Left ventricle myocardium inferior (tissue), 1 donor: Measurements from ENCODE around the gene PER2. TPM values are rescaled to one million over a fixed set of nuclear protein-coding genes. Genes with fewer than 3 reads are reported as not detected.
A peak's percentile ranks its signal among the peaks of the same experiment; 100 is the strongest.

Experiments used
- DNase-seq: peaks from one replicate; pipeline ENCODE4 v3.0.0-alpha.2; 2020
- H3K27ac ChIP-seq: fragments of 200-600 bp; replicated peaks from 2 replicates; pipeline ENCODE4 v1.8.0; 2021
- H3K27me3 ChIP-seq: fragments of 200-600 bp; 2 replicates; pipeline ENCODE4 v1.8.0; 2021; ENCODE audit warnings: low read depth
- H3K36me3 ChIP-seq: fragments of 200-600 bp; 2 replicates; pipeline ENCODE4 v1.8.0; 2021
- H3K4me1 ChIP-seq: fragments of 200-600 bp; 2 replicates; pipeline ENCODE4 v1.8.0; 2021
- H3K4me3 ChIP-seq: fragments of 200-600 bp; 2 replicates; pipeline ENCODE4 v1.8.0; 2021; ENCODE audit warnings: mild to moderate bottlenecking, moderate library complexity
- H3K9me3 ChIP-seq: fragments of 200-600 bp; replicated peaks from 2 replicates; pipeline ENCODE4 v1.8.0; 2021
- CTCF ChIP-seq: fragments of 200-600 bp; IDR thresholded peaks from 2 replicates; pipeline ENCODE4 v1.8.0; 2021; ENCODE audit warnings: antibody characterized with exemption, mild to moderate bottlenecking, borderline replicate concordance
- intact Hi-C: fragments of 100-400 bp; cut with micrococcal nuclease; formaldehyde crosslinking; loops from one replicate; pipeline ENCODE4 v1.11.0; 2022
- total RNA-seq: library from RNA; stranded (reverse); fragmentation: NEBNext Ultra II Directional; extraction: Animal tissue kit (Norgen Biotek cat#: 25700); gene quantifications from one replicate; pipeline ENCODE4 v1.2.1, GENCODE V29; 2021
- donor health status: DM: no; HTN: yes; CAD: no; lungs with severe emphysema.

The PER2 gene
- total RNA-seq, 1 donor from 2014 or later: 3.4 TPM

- intact Hi-C loops: no loop called here
- DNase-seq: no peak
- no peaks in the 10 kb centered on the region for H3K27me3 ChIP-seq
- H3K27ac ChIP-seq: no peak overlapping the region
- no peak for TF ChIP-seq CTCF
- H3K4me3 ChIP-seq: no peak overlapping the region
- H3K4me1 ChIP-seq: peaks cover 21% of the 10 kb centered on the region
- H3K36me3 ChIP-seq: no peaks in the 10 kb centered on the region
- H3K9me3 ChIP-seq: no peaks in the 10 kb centered on the region
Observed at GRCh38 chr2:238225121-238225520, 63.3 kb downstream of the PER2 start.

- no peaks in the 10 kb centered on the region for H3K27me3 ChIP-seq
- no peak for DNase-seq
- peaks cover 20% of the 10 kb centered on the region for H3K4me1 ChIP-seq
- H3K9me3 ChIP-seq: no peaks in the 10 kb centered on the region
- intact Hi-C loops: no loop called here
- TF ChIP-seq CTCF: no peak
- H3K36me3 ChIP-seq: no peaks in the 10 kb centered on the region
- no peak overlapping the region for H3K27ac ChIP-seq
- H3K4me3 ChIP-seq: no peak overlapping the region
Observed at GRCh38 chr2:238224356-238225035, 63.9 kb downstream of the PER2 start.

- intact Hi-C loops: no loop called here
- peak overlapping the region; percentile 46 for H3K4me3 ChIP-seq
- peak overlapping the region; percentile 21 for H3K27ac ChIP-seq
- H3K27me3 ChIP-seq: no peaks in the 10 kb centered on the region
- DNase-seq: no peak
- no peaks in the 10 kb centered on the region for H3K9me3 ChIP-seq
- H3K36me3 ChIP-seq: no peaks in the 10 kb centered on the region
- H3K4me1 ChIP-seq: peaks cover 18% of the 10 kb centered on the region
- TF ChIP-seq CTCF: no peak
Observed at GRCh38 chr2:238220892-238221521, 67.4 kb downstream of the PER2 start.

GRCh38 chr2:238220274-238220891 lies 68.0 kb downstream of the PER2 start:
- Histone ChIP-seq H3K36me3 (no peaks in the 10 kb centered on the region), H3K9me3 (no peaks in the 10 kb centered on the region), H3K4me3 (no peak overlapping the region), H3K27me3 (no peaks in the 10 kb centered on the region), H3K27ac (peak overlapping the region; percentile 21), H3K4me1 (peaks cover 12% of the 10 kb centered on the region)
- DNase-seq: no peak
- TF ChIP-seq CTCF: no peak
- intact Hi-C loops: no loop called here

GRCh38 chr2:238216651-238217184 lies 71.7 kb downstream of the PER2 start:
- peak overlapping the region; percentile 62 for H3K27ac ChIP-seq
- peaks cover 12% of the 10 kb centered on the region for H3K4me1 ChIP-seq
- no peak for TF ChIP-seq CTCF
- H3K27me3 ChIP-seq: no peaks in the 10 kb centered on the region
- DNase-seq: no peak
- H3K4me3 ChIP-seq: no peak overlapping the region
- H3K36me3 ChIP-seq: no peaks in the 10 kb centered on the region
- no peaks in the 10 kb centered on the region for H3K9me3 ChIP-seq
- intact Hi-C loops: no loop called here
